ENCODE results near the gene TM6SF1. TPM values are rescaled to one million over a fixed set of nuclear protein-coding genes. Genes with fewer than 3 reads are reported as not detected.
A peak's percentile ranks its signal among the peaks of the same experiment; 100 is the strongest.

Gene TM6SF1
- total and polyA plus RNA-seq, 9 of the 15 experiments (the other 6 are each of a cell fraction or from before 2014, with no cell fraction given) = 1.0 to 5.6 (median 3.5) TPM

DNA sequence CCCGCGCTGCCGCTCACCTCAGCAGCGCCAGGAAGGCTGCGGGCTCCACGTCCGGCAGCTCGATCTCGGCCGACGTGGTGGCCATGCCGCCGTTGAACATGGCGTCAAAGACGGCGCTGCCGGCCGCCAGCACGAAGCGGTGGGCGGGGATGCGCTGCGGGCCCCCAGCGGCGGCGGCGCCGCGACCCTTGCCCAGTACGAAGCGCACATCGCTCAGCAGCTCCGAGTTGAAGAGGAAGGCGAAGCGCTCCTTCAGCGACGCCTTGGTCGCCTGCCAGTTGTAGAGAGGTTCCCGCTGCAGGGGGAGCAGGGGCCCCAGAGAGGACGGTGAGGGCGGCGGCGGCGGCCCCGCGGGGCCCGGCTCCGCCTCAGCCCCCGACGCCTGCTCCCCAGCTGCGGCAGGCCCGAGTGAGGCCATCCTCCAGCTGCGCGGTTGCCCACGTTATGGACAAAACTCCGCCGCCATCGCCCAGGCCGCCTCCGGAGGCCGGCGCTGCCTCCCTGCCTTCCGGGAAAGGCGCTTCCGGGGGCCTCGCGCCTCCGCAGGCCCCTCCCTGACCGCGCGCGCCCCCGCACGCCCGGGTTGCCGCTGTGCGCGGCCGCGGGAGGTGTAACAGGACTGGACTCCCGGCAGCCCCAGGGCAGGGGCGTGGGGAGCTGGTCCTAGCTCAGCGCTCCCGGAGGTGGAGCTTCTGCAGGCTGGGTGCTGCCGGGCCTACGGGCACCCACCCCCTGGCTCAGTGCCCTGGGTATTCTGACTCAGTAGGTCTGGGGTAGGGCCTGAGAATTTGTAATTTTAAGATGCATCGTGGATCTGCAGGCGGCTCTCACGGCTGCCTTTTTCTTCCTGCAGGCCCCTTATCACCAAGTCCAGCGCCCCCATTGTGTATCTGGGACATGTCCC, 40.5 kb upstream of the TM6SF1 start, which contains the start of gene BTBD1 (continued):
- TF ChIP-seq POU5F1 (IDR thresholded peaks at IDR 0.05; ENCODE audit: borderline replicate concordance, low read depth, low read length, partially characterized antibody) = peak; percentile 24
- TF ChIP-seq, protein P1, sequence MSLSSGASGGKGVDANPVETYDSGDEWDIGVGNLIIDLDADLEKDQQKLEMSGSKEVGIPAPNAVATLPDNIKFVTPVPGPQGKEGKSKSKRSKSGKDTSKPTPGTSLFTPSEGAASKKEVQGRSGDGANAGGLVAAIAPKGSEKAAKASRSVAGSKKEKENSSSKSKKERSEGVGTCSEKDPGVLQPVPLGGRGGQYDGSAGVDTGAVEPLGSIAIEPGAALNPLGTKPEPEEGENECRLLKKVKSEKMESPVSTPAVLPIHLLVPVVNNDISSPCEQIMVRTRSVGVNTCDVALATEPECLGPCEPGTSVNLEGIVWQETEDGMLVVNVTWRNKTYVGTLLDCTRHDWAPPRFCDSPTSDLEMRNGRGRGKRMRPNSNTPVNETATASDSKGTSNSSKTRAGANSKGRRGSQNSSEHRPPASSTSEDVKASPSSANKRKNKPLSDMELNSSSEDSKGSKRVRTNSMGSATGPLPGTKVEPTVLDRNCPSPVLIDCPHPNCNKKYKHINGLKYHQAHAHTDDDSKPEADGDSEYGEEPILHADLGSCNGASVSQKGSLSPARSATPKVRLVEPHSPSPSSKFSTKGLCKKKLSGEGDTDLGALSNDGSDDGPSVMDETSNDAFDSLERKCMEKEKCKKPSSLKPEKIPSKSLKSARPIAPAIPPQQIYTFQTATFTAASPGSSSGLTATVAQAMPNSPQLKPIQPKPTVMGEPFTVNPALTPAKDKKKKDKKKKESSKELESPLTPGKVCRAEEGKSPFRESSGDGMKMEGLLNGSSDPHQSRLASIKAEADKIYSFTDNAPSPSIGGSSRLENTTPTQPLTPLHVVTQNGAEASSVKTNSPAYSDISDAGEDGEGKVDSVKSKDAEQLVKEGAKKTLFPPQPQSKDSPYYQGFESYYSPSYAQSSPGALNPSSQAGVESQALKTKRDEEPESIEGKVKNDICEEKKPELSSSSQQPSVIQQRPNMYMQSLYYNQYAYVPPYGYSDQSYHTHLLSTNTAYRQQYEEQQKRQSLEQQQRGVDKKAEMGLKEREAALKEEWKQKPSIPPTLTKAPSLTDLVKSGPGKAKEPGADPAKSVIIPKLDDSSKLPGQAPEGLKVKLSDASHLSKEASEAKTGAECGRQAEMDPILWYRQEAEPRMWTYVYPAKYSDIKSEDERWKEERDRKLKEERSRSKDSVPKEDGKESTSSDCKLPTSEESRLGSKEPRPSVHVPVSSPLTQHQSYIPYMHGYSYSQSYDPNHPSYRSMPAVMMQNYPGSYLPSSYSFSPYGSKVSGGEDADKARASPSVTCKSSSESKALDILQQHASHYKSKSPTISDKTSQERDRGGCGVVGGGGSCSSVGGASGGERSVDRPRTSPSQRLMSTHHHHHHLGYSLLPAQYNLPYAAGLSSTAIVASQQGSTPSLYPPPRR (CRISPR knock-in tag; IDR thresholded peaks at IDR 0.05; ENCODE audit: borderline replicate concordance) = peak; percentile 92; the same call in 1 of the 2 replicates
- TF ChIP-seq, protein P2, sequence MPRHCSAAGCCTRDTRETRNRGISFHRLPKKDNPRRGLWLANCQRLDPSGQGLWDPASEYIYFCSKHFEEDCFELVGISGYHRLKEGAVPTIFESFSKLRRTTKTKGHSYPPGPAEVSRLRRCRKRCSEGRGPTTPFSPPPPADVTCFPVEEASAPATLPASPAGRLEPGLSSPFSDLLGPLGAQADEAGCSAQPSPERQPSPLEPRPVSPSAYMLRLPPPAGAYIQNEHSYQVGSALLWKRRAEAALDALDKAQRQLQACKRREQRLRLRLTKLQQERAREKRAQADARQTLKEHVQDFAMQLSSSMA (CRISPR knock-in tag; IDR thresholded peaks at IDR 0.05) = no peak
- TF ChIP-seq, protein P3, sequence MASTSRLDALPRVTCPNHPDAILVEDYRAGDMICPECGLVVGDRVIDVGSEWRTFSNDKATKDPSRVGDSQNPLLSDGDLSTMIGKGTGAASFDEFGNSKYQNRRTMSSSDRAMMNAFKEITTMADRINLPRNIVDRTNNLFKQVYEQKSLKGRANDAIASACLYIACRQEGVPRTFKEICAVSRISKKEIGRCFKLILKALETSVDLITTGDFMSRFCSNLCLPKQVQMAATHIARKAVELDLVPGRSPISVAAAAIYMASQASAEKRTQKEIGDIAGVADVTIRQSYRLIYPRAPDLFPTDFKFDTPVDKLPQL (IDR thresholded peaks at IDR 0.05; ENCODE audit: extremely low read depth, insufficient read length) = no peak
- TF ChIP-seq KDM4B (IDR thresholded peaks at IDR 0.05; ENCODE audit: borderline replicate concordance in 2 of 2, low read depth in 1 of 2) = no peak; a peak in 1 of 4 replicates
- TF ChIP-seq, protein P4, sequence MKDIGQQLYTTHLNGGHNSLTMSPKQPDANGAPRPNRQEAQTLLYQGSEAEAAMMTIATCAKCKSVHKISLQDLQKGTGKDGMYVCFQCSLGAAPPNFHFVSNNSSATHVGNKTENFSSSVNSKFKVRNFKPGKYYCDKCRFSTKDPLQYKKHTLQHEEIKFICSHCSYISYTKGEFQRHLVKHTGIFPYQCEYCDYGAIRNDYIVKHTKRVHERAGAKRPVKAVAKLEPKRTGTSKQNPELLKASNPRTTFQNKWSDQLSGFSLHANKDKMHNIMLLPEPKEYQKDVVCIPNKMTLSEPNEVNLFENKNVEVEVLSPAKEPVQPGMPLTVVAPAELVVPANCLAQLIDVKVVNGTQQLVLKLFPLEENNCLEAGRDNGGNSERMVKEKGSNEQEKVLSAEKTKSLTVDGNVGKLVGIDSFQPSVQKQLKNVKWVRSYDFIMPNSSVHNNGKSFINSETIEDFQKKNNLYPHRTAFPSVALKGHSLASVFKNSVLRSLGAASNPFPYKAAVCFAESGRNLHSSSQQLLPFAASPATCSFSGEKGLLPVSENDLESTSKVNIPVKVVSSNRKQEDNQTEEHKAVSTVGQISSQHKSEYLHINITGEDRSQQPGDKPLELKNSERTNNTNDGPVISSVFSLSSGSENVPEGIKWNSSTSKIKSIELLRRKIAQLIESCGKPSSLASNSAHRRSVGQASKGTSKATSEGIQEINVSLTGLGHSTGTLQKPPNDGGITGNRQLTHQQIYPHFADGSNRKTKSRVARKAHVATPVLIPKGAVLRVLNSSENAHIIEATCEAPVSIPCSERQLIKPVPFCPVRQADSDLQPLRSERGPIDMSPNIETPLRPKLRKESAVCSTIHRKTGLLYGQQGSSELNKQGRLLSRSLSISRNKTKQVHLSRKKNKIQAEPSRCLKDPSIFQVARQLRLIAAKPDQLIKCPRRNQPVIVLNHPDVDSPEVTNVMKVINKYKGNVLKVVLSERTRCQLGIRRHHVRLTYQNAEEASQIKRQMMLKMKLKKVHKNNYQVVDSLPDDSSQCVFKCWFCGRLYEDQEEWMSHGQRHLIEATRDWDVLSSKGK (CRISPR knock-in tag; IDR thresholded peaks at IDR 0.05) = no peak
- TF ChIP-seq ZNF316 (IDR thresholded peaks at IDR 0.05) = no peak
- no peak for TF ChIP-seq ZNF507 (tag; conservative IDR thresholded peaks at IDR 0.05)
- TF ChIP-seq, protein P5, sequence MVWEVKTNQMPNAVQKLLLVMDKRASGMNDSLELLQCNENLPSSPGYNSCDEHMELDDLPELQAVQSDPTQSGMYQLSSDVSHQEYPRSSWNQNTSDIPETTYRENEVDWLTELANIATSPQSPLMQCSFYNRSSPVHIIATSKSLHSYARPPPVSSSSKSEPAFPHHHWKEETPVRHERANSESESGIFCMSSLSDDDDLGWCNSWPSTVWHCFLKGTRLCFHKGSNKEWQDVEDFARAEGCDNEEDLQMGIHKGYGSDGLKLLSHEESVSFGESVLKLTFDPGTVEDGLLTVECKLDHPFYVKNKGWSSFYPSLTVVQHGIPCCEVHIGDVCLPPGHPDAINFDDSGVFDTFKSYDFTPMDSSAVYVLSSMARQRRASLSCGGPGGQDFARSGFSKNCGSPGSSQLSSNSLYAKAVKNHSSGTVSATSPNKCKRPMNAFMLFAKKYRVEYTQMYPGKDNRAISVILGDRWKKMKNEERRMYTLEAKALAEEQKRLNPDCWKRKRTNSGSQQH (CRISPR knock-in tag; IDR thresholded peaks at IDR 0.05) = no peak
- no peak; the same call in 1 of the 2 replicates for TF ChIP-seq FOXP1 (CRISPR knock-in tag; IDR thresholded peaks at IDR 0.05)
- no peak for TF ChIP-seq NFYB (IDR thresholded peaks at IDR 0.05; ENCODE audit: extremely low read depth, insufficient read length)
- TF ChIP-seq, protein P6, sequence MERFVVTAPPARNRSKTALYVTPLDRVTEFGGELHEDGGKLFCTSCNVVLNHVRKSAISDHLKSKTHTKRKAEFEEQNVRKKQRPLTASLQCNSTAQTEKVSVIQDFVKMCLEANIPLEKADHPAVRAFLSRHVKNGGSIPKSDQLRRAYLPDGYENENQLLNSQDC (CRISPR knock-in tag; IDR thresholded peaks at IDR 0.05) = peak; percentile 70; the same call in 1 of the 2 replicates
- TF ChIP-seq HMG20A (CRISPR knock-in tag; conservative IDR thresholded peaks at IDR 0.05) = no peak
- no peak for TF ChIP-seq MEF2A (IDR thresholded peaks at IDR 0.05; ENCODE audit: control insufficient read depth, low read depth, low read length)

Data from K562 (cell line).